ENCODE results near the gene PGGHG.

DNA sequence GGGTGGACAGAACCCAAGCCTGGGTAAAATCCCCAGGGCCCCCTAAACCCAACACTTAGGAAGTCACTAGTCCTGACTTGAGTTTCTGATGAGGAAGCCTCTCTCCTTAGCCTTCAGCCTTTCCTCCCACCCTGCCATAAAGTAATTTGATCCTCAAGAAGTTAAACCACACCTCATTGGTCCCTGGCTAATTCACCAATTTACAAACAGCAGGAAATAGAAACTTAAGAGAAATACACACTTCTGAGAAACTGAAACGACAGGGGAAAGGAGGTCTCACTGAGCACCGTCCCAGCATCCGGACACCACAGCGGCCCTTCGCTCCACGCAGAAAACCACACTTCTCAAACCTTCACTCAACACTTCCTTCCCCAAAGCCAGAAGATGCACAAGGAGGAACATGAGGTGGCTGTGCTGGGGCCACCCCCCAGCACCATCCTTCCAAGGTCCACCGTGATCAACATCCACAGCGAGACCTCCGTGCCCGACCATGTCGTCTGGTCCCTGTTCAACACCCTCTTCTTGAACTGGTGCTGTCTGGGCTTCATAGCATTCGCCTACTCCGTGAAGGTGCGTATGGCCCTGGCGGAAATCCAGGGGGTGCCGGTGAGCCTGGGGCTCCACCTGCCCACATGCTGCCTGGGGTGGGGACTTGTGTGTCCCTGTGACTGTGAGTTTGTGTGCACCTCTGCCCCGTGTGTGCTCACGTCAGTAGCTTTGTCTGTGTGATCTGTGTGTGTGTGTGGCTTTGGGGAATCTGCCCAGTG is 25.0 kb downstream of the PGGHG start, which contains the start of gene IFITM1:
- TF ChIP-seq CTCF (optimal IDR thresholded peaks at IDR 0.05 in 1 of 3, IDR thresholded peaks at IDR 0.05 in 1 of 3, conservative IDR thresholded peaks at IDR 0.05 in 1 of 3; ENCODE audit: extremely low read depth in 1 of 3, insufficient read depth in 2 of 3, low read length in 3 of 3) (no peak), EZH2 (IDR thresholded peaks at IDR 0.05; ENCODE audit: low read length) (no peak)

Measured in keratinocyte (primary cell).